WTC11 (cell line): ENCODE data around the gene PSME2. TPM values are rescaled to one million over a fixed set of nuclear protein-coding genes. Genes with fewer than 3 reads are reported as not detected.

Experiments
- ATAC-seq: fragments of 200-7000 bp; cut with Tn5 transposase; 2 replicates; pipeline ENCODE4 v1.10.0; 2021; ENCODE audit warnings: mild to moderate bottlenecking, moderate library complexity
- CTCF ChIA-PET: fragments of 300-600 bp; sonication (Branson Sonifier 250); formaldehyde crosslinking; loops from one replicate; lab custom pipeline; 2021; ENCODE audit warnings: antibody characterized with exemption; lab: Charles Lee
- POLR2A ChIA-PET: fragments of 350-600 bp; sonication (Branson Sonifier 250); formaldehyde crosslinking; loops from one replicate; lab custom pipeline; 2021; ENCODE audit warnings: antibody characterized with exemption; lab: Charles Lee
- DNase-seq: peaks from one replicate; pipeline ENCODE4 v3.0.0; 2021; ENCODE audit warnings: low spot score
- H3K27ac Mint-ChIP-seq: 2 replicates; pipeline ENCODE4 v1.8.0; 2021; ENCODE audit warnings: mixed read lengths
- H3K27me3 Mint-ChIP-seq: 2 replicates; pipeline ENCODE4 v1.8.0; 2021; ENCODE audit warnings: low read depth, mild to moderate bottlenecking, moderate library complexity, mixed read lengths
- H3K36me3 Mint-ChIP-seq: 2 replicates; pipeline ENCODE4 v1.8.0; 2021; ENCODE audit warnings: mixed read lengths
- H3K4me1 Mint-ChIP-seq: 2 replicates; pipeline ENCODE4 v1.8.0; 2022; ENCODE audit warnings: mixed read lengths
- H3K4me3 Mint-ChIP-seq: 2 replicates; pipeline ENCODE4 v1.8.0; 2021; ENCODE audit warnings: mild to moderate bottlenecking, moderate library complexity, mixed read lengths
- H3K9me3 Mint-ChIP-seq: 2 replicates; pipeline ENCODE4 v1.8.0; 2021; ENCODE audit warnings: mixed read lengths
- ATF1 ChIP-seq: sonication (generic); formaldehyde crosslinking; IDR thresholded peaks from 2 replicates; pipeline ENCODE4 v1.8.1; 2023; ENCODE audit warnings: mild to moderate bottlenecking, moderate library complexity, missing genetic modification reagents
- ELF4 ChIP-seq: sonication (generic); formaldehyde crosslinking; IDR thresholded peaks from 2 replicates; pipeline ENCODE4 v1.8.1; 2022; ENCODE audit warnings: low read depth, mild to moderate bottlenecking, moderate library complexity, missing genetic modification reagents
- GRHL2 ChIP-seq: fragments of 250-450 bp; sonication (Bioruptor Pico); IDR thresholded peaks from 2 replicates; pipeline ENCODE4 v1.8.0; 2022; ENCODE audit warnings: mild to moderate bottlenecking, moderate library complexity; ENCODE audit not compliant: insufficient replicate concordance, severe bottlenecking
- JAZF1 ChIP-seq: fragments of 250-450 bp; sonication (Bioruptor Pico); IDR thresholded peaks from 2 replicates; pipeline ENCODE4 v1.9.0; 2021; ENCODE audit warnings: moderate library complexity, mild to moderate bottlenecking, inconsistent platforms
- RORB ChIP-seq: fragments of 250-450 bp; sonication (Bioruptor Pico); IDR thresholded peaks from 2 replicates; pipeline ENCODE4 v1.9.0; 2021; ENCODE audit warnings: mild to moderate bottlenecking
- SP1 ChIP-seq: sonication (generic); formaldehyde crosslinking; conservative IDR thresholded peaks from 2 replicates; pipeline ENCODE4 v1.8.1; 2022; ENCODE audit warnings: missing genetic modification reagents
- TEAD4 ChIP-seq: sonication (generic); formaldehyde crosslinking; IDR thresholded peaks from 2 replicates; pipeline ENCODE4 v1.8.0; 2022; ENCODE audit warnings: mild to moderate bottlenecking, missing genetic modification reagents
- ZNF121 ChIP-seq: sonication (generic); formaldehyde crosslinking; IDR thresholded peaks from 2 replicates; pipeline ENCODE4 v1.8.0; 2023; ENCODE audit warnings: missing genetic modification reagents
- ZNF138 ChIP-seq: sonication (generic); formaldehyde crosslinking; conservative IDR thresholded peaks from 2 replicates; pipeline ENCODE4 v1.8.1; 2022; ENCODE audit warnings: mild to moderate bottlenecking, moderate library complexity, missing genetic modification reagents
- ZNF219 ChIP-seq: sonication (generic); formaldehyde crosslinking; IDR thresholded peaks from 2 replicates; pipeline ENCODE4 v1.8.0; 2023; ENCODE audit warnings: missing genetic modification reagents, mild to moderate bottlenecking, borderline replicate concordance
- total RNA-seq: library from RNA; stranded (reverse); gene quantifications from 3 replicates; pipeline ENCODE4 v1.2.3, GENCODE V29; 2021
- TF ChIP-seq, protein P1 (sequence below): sonication (generic); formaldehyde crosslinking; IDR thresholded peaks from 2 replicates; pipeline ENCODE4 v1.8.1; 2022; ENCODE audit warnings: missing genetic modification reagents, borderline replicate concordance
- TF ChIP-seq, protein P2 (sequence below): sonication (generic); formaldehyde crosslinking; IDR thresholded peaks from 2 replicates; pipeline ENCODE4 v1.8.0; 2022; ENCODE audit warnings: mild to moderate bottlenecking, missing genetic modification reagents
- TF ChIP-seq, protein P3 (sequence below): fragments of 250-450 bp; sonication (Bioruptor Pico); IDR thresholded peaks from 2 replicates; pipeline ENCODE4 v1.9.0; 2021; ENCODE audit warnings: mild to moderate bottlenecking, borderline replicate concordance
- TF ChIP-seq, protein P4 (sequence below): sonication (generic); formaldehyde crosslinking; IDR thresholded peaks from 2 replicates; pipeline ENCODE4 v1.8.0; 2022; ENCODE audit warnings: mild to moderate bottlenecking, missing genetic modification reagents
- TF ChIP-seq, protein P5 (sequence below): sonication (generic); formaldehyde crosslinking; IDR thresholded peaks from 2 replicates; pipeline ENCODE4 v1.8.1; 2022; ENCODE audit warnings: low read depth, missing genetic modification reagents, borderline replicate concordance

PSME2 gene
- total RNA-seq, 1 experiment from 2014 or later: 103 TPM

DNA sequence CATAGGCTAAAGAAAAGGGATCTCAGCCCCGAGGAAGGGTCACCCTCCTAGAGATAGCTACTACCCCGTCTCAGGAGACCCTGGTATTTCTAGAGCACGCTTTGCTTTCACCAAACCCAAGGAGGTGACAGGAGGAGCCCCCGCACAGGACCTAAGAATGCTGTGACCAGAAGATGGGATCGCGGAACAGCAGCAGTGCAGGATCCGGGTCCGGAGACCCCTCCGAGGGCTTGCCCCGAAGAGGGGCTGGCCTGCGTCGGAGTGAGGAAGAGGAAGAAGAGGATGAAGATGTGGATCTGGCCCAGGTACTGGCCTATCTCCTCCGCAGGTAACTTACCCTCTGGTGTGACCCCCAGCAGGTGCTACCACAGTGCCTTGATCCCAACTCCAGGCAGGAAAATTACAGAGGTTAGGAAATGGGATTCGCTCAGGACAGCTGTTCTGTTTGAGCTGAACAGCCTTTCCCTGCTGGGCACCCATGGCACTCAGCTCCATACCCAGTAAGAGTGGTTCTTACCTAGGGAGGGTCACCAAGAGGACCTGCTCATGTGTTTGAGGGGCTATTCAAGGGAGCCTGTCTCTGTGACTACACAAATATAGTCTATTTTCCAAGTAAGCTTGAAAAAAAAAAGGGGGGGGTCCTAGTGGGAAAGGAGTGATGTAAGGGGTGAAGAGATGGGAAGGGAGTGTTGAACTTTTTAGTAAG, 30.8 kb downstream of the PSME2 start:
- ChIA-PET CTCF (interaction anchor here (0.5 to 3.3 kb wide), 28 partner anchors 9 to 483 kb away, joined by 3 to 67 read pairs (median 6); partner anchors contain the start of genes CARMIL3, CIDEB, DHRS4L2 and EMC9), POLR2A (interaction anchor here (0.7 to 3.3 kb wide), 14 partner anchors 8 to 80 kb away, joined by 3 to 44 read pairs (median 11); partner anchors contain the start of genes CARMIL3, EMC9, IPO4 and IRF9)
- Mint-ChIP-seq H3K4me1 (peaks cover 17% of the 10 kb centered on the region), H3K9me3 (no peaks in the 10 kb centered on the region), H3K27me3 (peaks cover 4% of the 10 kb centered on the region; the same call in 1 of the 2 replicates), H3K36me3 (peaks cover 34% of the 10 kb centered on the region), H3K27ac (peak overlapping the region; percentile 93), H3K4me3 (peak overlapping the region; percentile 99)
- DNase-seq: no peak
- peak; percentile 1; the same call in 1 of the 2 replicates for ATAC-seq
- TF ChIP-seq ZNF138 (CRISPR knock-in tag) (no peak), RORB (no peak), ZNF219 (CRISPR knock-in tag) (no peak), ELF4 (CRISPR knock-in tag) (no peak), GRHL2 (no peak), TEAD4 (CRISPR knock-in tag) (no peak), SP1 (no peak), ATF1 (CRISPR knock-in tag) (no peak), ZNF121 (CRISPR knock-in tag) (no peak), JAZF1 (CRISPR knock-in tag) (no peak)
- TF ChIP-seq, protein P1, sequence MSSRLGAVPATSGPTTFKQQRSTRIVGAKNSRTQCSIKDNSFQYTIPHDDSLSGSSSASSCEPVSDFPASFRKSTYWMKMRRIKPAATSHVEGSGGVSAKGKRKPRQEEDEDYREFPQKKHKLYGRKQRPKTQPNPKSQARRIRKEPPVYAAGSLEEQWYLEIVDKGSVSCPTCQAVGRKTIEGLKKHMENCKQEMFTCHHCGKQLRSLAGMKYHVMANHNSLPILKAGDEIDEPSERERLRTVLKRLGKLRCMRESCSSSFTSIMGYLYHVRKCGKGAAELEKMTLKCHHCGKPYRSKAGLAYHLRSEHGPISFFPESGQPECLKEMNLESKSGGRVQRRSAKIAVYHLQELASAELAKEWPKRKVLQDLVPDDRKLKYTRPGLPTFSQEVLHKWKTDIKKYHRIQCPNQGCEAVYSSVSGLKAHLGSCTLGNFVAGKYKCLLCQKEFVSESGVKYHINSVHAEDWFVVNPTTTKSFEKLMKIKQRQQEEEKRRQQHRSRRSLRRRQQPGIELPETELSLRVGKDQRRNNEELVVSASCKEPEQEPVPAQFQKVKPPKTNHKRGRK (CRISPR knock-in tag): no peak
- TF ChIP-seq, protein P2, sequence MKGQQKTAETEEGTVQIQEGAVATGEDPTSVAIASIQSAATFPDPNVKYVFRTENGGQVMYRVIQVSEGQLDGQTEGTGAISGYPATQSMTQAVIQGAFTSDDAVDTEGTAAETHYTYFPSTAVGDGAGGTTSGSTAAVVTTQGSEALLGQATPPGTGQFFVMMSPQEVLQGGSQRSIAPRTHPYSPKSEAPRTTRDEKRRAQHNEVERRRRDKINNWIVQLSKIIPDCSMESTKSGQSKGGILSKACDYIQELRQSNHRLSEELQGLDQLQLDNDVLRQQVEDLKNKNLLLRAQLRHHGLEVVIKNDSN (CRISPR knock-in tag): no peak
- TF ChIP-seq, protein P3, sequence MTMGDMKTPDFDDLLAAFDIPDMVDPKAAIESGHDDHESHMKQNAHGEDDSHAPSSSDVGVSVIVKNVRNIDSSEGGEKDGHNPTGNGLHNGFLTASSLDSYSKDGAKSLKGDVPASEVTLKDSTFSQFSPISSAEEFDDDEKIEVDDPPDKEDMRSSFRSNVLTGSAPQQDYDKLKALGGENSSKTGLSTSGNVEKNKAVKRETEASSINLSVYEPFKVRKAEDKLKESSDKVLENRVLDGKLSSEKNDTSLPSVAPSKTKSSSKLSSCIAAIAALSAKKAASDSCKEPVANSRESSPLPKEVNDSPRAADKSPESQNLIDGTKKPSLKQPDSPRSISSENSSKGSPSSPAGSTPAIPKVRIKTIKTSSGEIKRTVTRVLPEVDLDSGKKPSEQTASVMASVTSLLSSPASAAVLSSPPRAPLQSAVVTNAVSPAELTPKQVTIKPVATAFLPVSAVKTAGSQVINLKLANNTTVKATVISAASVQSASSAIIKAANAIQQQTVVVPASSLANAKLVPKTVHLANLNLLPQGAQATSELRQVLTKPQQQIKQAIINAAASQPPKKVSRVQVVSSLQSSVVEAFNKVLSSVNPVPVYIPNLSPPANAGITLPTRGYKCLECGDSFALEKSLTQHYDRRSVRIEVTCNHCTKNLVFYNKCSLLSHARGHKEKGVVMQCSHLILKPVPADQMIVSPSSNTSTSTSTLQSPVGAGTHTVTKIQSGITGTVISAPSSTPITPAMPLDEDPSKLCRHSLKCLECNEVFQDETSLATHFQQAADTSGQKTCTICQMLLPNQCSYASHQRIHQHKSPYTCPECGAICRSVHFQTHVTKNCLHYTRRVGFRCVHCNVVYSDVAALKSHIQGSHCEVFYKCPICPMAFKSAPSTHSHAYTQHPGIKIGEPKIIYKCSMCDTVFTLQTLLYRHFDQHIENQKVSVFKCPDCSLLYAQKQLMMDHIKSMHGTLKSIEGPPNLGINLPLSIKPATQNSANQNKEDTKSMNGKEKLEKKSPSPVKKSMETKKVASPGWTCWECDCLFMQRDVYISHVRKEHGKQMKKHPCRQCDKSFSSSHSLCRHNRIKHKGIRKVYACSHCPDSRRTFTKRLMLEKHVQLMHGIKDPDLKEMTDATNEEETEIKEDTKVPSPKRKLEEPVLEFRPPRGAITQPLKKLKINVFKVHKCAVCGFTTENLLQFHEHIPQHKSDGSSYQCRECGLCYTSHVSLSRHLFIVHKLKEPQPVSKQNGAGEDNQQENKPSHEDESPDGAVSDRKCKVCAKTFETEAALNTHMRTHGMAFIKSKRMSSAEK (CRISPR knock-in tag): no peak
- TF ChIP-seq, protein P4, sequence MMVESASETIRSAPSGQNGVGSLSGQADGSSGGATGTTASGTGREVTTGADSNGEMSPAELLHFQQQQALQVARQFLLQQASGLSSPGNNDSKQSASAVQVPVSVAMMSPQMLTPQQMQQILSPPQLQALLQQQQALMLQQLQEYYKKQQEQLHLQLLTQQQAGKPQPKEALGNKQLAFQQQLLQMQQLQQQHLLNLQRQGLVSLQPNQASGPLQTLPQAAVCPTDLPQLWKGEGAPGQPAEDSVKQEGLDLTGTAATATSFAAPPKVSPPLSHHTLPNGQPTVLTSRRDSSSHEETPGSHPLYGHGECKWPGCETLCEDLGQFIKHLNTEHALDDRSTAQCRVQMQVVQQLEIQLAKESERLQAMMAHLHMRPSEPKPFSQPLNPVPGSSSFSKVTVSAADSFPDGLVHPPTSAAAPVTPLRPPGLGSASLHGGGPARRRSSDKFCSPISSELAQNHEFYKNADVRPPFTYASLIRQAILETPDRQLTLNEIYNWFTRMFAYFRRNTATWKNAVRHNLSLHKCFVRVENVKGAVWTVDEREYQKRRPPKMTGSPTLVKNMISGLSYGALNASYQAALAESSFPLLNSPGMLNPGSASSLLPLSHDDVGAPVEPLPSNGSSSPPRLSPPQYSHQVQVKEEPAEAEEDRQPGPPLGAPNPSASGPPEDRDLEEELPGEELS: no peak
- TF ChIP-seq, protein P5, sequence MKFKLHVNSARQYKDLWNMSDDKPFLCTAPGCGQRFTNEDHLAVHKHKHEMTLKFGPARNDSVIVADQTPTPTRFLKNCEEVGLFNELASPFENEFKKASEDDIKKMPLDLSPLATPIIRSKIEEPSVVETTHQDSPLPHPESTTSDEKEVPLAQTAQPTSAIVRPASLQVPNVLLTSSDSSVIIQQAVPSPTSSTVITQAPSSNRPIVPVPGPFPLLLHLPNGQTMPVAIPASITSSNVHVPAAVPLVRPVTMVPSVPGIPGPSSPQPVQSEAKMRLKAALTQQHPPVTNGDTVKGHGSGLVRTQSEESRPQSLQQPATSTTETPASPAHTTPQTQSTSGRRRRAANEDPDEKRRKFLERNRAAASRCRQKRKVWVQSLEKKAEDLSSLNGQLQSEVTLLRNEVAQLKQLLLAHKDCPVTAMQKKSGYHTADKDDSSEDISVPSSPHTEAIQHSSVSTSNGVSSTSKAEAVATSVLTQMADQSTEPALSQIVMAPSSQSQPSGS (CRISPR knock-in tag): no peak
